WTC11 (cell line): ENCODE measurements around the gene RPH3AL. TPM values are rescaled to one million over a fixed set of nuclear protein-coding genes. Genes with fewer than 3 reads are reported as not detected.

Source experiments
- ATAC-seq: fragments of 200-7000 bp; cut with Tn5 transposase; 2 replicates; pipeline ENCODE4 v1.10.0; 2021; ENCODE audit warnings: mild to moderate bottlenecking, moderate library complexity
- CTCF ChIA-PET: fragments of 300-600 bp; sonication (Branson Sonifier 250); formaldehyde crosslinking; loops from one replicate; lab custom pipeline; 2021; ENCODE audit warnings: antibody characterized with exemption; lab: Charles Lee
- POLR2A ChIA-PET: fragments of 350-600 bp; sonication (Branson Sonifier 250); formaldehyde crosslinking; loops from one replicate; lab custom pipeline; 2021; ENCODE audit warnings: antibody characterized with exemption; lab: Charles Lee
- DNase-seq: peaks from one replicate; pipeline ENCODE4 v3.0.0; 2021; ENCODE audit warnings: low spot score
- H3K27ac Mint-ChIP-seq: 2 replicates; pipeline ENCODE4 v1.8.0; 2021; ENCODE audit warnings: mixed read lengths
- H3K27me3 Mint-ChIP-seq: 2 replicates; pipeline ENCODE4 v1.8.0; 2021; ENCODE audit warnings: low read depth, mild to moderate bottlenecking, moderate library complexity, mixed read lengths
- H3K36me3 Mint-ChIP-seq: 2 replicates; pipeline ENCODE4 v1.8.0; 2021; ENCODE audit warnings: mixed read lengths
- H3K4me1 Mint-ChIP-seq: 2 replicates; pipeline ENCODE4 v1.8.0; 2022; ENCODE audit warnings: mixed read lengths
- H3K4me3 Mint-ChIP-seq: 2 replicates; pipeline ENCODE4 v1.8.0; 2021; ENCODE audit warnings: mild to moderate bottlenecking, moderate library complexity, mixed read lengths
- H3K9me3 Mint-ChIP-seq: 2 replicates; pipeline ENCODE4 v1.8.0; 2021; ENCODE audit warnings: mixed read lengths
- ESRRA ChIP-seq: sonication (generic); formaldehyde crosslinking; IDR thresholded peaks from 2 replicates; pipeline ENCODE4 v1.8.1; 2022; ENCODE audit warnings: mild to moderate bottlenecking, missing genetic modification reagents, borderline replicate concordance
- ETV6 ChIP-seq: sonication (generic); formaldehyde crosslinking; IDR thresholded peaks from 2 replicates; pipeline ENCODE4 v1.8.1; 2022; ENCODE audit warnings: mild to moderate bottlenecking, missing genetic modification reagents
- GABPB1 ChIP-seq: sonication (generic); formaldehyde crosslinking; IDR thresholded peaks from 2 replicates; pipeline ENCODE4 v1.8.1; 2023; ENCODE audit warnings: mild to moderate bottlenecking, missing genetic modification reagents
- HMGA2 ChIP-seq: fragments of 250-450 bp; sonication (Bioruptor Pico); IDR thresholded peaks from 2 replicates; pipeline ENCODE4 v1.4.0; 2021; ENCODE audit warnings: mild to moderate bottlenecking, moderate library complexity
- NR2C2 ChIP-seq: sonication (generic); formaldehyde crosslinking; IDR thresholded peaks from 2 replicates; pipeline ENCODE4 v1.8.0; 2022; ENCODE audit warnings: mild to moderate bottlenecking, missing genetic modification reagents
- PRRX2 ChIP-seq: fragments of 250-450 bp; sonication (Bioruptor Pico); IDR thresholded peaks from 2 replicates; pipeline ENCODE4 v1.8.0; 2021; ENCODE audit warnings: mild to moderate bottlenecking
- SMAD3 ChIP-seq: sonication (generic); formaldehyde crosslinking; IDR thresholded peaks from 2 replicates; pipeline ENCODE4 v1.8.0; 2022; ENCODE audit warnings: missing genetic modification reagents, mild to moderate bottlenecking, borderline replicate concordance
- ZNF263 ChIP-seq: sonication (generic); formaldehyde crosslinking; IDR thresholded peaks from 2 replicates; pipeline ENCODE4 v1.8.1; 2022; ENCODE audit warnings: low read depth, mild to moderate bottlenecking, moderate library complexity, missing genetic modification reagents
- ZNF396 ChIP-seq: fragments of 250-450 bp; sonication (Bioruptor Pico); IDR thresholded peaks from 2 replicates; pipeline ENCODE4 v1.8.0; 2021; ENCODE audit warnings: mild to moderate bottlenecking, moderate library complexity, borderline replicate concordance
- ZNF423 ChIP-seq: fragments of 250-450 bp; sonication (Bioruptor Pico); IDR thresholded peaks from 2 replicates; pipeline ENCODE4 v2.1.2; 2022; ENCODE audit warnings: mild to moderate bottlenecking, moderate library complexity
- total RNA-seq: library from RNA; stranded (reverse); gene quantifications from 3 replicates; pipeline ENCODE4 v1.2.3, GENCODE V29; 2021
- TF ChIP-seq, protein P1 (sequence below): fragments of 250-450 bp; sonication (Bioruptor Pico); IDR thresholded peaks from 2 replicates; pipeline ENCODE4 v2.1.2; 2022; ENCODE audit warnings: mild to moderate bottlenecking, moderate library complexity
- TF ChIP-seq, protein P2 (sequence below): sonication (generic); formaldehyde crosslinking; IDR thresholded peaks from 2 replicates; pipeline ENCODE4 v1.8.1; 2023; ENCODE audit warnings: mild to moderate bottlenecking, missing genetic modification reagents, moderate library complexity
- TF ChIP-seq, protein P3 (sequence below): fragments of 250-450 bp; sonication (Bioruptor Pico); IDR thresholded peaks from 2 replicates; pipeline ENCODE4 v1.9.0; 2021; ENCODE audit warnings: moderate library complexity, mild to moderate bottlenecking, inconsistent platforms, borderline replicate concordance
- TF ChIP-seq, protein P4 (sequence below): sonication (generic); formaldehyde crosslinking; IDR thresholded peaks from 2 replicates; pipeline ENCODE4 v1.8.1; 2022; ENCODE audit warnings: mild to moderate bottlenecking, missing genetic modification reagents, moderate library complexity, borderline replicate concordance
- TF ChIP-seq, protein P5 (sequence below): sonication (generic); formaldehyde crosslinking; IDR thresholded peaks from 2 replicates; pipeline ENCODE4 v1.8.1; 2023; ENCODE audit warnings: mild to moderate bottlenecking, missing genetic modification reagents, borderline replicate concordance

RPH3AL gene
- total RNA-seq, 1 experiment from 2014 or later: 2.0 TPM

DNA sequence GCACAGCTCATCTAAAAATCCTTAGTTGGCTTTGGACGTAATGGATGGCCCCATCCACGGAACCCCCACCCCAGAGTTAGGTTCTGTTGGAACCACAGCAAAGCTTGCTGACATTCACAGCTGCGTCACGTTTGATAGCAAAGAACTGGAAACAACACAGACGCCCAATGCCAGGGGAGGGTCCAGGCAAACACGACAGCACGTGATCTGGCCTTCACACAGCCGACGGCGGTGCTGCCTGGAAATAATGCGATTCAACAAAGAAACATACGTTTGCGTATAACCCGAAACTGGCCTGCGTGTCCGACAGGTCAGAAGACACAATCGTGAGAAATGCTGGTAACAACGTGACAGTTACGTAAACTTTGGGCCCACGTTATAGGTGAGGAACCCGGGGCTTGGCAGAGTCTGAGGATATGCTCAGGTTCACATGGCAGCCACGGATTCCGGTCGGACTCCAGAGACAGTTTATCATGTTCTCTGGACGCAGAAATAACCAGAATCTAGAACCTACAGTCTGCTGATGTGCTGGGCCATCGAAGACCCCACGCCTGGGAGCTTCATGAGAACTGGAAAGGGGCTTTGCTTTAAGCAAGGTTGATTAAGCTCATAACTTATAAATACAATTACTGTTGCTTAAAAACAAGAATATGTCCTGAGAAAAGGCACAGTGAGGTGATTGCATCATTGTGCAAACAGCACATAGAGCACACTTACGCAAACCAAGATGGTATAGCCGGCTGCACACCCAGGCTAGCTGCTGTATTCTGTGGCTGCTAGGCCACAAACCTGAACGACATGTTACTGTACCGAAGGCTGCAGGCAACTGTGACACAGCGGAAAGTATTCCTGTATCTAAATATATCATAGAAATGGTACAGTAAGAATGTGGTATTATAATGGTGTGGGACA is 70.4 kb downstream of the RPH3AL start:
- Mint-ChIP-seq H3K27ac (no peak overlapping the region), H3K36me3 (no peaks in the 10 kb centered on the region; the same call in 1 of the 2 replicates), H3K9me3 (peaks cover 12% of the 10 kb centered on the region), H3K4me3 (no peak overlapping the region), H3K27me3 (peaks cover 5% of the 10 kb centered on the region), H3K4me1 (peaks cover 7% of the 10 kb centered on the region)
- TF ChIP-seq GABPB1 (CRISPR knock-in tag): peak; percentile 95
- TF ChIP-seq ETV6 (CRISPR knock-in tag): no peak
- CTCF ChIA-PET: interaction anchor here (0.7 to 1.2 kb wide), 2 partner anchors 25 to 27 kb away, joined by 3 to 4 read pairs; no protein-coding TSS in a partner anchor
- POLR2A ChIA-PET: no interaction called here
- no peak for DNase-seq
- no peak for ATAC-seq

DNA sequence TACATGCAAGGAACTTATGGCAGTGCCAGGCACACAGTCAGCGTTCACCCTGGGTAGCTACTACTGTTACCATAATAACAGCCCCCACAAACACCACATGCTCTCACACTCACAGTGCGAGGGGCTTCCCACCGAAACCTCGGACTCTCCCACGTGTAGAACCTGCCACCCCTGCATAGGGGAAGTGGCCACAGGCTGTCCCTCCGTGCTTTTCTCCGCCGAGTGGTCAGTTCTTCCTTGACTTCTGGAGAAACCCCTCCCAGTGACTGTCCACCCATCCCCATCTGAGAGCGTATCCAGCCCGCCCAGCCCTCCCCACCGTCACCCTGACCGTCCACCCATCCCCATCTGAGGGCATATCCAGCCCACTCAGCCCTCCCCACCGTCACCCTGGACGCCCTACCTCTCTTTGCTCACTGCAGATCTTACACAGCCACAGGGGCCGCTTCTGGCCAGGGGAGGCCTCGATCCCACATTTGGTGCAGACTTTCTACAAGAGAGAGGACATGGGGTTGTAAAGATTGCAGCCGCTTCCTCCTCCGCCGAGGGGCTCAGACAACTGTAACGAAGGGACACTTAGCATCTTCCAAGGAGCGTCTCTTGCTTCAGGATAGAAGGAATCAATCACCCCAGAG is 71.1 kb downstream of the RPH3AL start:
- Mint-ChIP-seq H3K4me3 (no peak overlapping the region), H3K27me3 (peaks cover 5% of the 10 kb centered on the region), H3K4me1 (peaks cover 6% of the 10 kb centered on the region), H3K9me3 (peaks cover 12% of the 10 kb centered on the region), H3K36me3 (no peaks in the 10 kb centered on the region; the same call in 1 of the 2 replicates), H3K27ac (no peak overlapping the region)
- TF ChIP-seq PRRX2 (CRISPR knock-in tag) (no peak), ESRRA (CRISPR knock-in tag) (no peak), ZNF423 (no peak), ZNF396 (no peak), ZNF263 (CRISPR knock-in tag) (no peak), NR2C2 (CRISPR knock-in tag) (no peak), HMGA2 (no peak), SMAD3 (no peak)
- TF ChIP-seq, protein P1, sequence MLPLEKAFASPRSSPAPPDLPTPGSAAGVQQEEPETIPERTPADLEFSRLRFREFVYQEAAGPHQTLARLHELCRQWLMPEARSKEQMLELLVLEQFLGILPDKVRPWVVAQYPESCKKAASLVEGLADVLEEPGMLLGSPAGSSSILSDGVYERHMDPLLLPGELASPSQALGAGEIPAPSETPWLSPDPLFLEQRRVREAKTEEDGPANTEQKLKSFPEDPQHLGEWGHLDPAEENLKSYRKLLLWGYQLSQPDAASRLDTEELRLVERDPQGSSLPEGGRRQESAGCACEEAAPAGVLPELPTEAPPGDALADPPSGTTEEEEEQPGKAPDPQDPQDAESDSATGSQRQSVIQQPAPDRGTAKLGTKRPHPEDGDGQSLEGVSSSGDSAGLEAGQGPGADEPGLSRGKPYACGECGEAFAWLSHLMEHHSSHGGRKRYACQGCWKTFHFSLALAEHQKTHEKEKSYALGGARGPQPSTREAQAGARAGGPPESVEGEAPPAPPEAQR (CRISPR knock-in tag): no peak
- TF ChIP-seq, protein P2, sequence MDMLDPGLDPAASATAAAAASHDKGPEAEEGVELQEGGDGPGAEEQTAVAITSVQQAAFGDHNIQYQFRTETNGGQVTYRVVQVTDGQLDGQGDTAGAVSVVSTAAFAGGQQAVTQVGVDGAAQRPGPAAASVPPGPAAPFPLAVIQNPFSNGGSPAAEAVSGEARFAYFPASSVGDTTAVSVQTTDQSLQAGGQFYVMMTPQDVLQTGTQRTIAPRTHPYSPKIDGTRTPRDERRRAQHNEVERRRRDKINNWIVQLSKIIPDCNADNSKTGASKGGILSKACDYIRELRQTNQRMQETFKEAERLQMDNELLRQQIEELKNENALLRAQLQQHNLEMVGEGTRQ: no peak
- TF ChIP-seq, protein P3, sequence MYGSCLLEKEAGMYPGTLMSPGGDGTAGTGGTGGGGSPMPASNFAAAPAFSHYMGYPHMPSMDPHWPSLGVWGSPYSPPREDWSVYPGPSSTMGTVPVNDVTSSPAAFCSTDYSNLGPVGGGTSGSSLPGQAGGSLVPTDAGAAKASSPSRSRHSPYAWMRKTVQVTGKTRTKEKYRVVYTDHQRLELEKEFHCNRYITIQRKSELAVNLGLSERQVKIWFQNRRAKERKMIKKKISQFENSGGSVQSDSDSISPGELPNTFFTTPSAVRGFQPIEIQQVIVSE (CRISPR knock-in tag): no peak
- TF ChIP-seq, protein P4, sequence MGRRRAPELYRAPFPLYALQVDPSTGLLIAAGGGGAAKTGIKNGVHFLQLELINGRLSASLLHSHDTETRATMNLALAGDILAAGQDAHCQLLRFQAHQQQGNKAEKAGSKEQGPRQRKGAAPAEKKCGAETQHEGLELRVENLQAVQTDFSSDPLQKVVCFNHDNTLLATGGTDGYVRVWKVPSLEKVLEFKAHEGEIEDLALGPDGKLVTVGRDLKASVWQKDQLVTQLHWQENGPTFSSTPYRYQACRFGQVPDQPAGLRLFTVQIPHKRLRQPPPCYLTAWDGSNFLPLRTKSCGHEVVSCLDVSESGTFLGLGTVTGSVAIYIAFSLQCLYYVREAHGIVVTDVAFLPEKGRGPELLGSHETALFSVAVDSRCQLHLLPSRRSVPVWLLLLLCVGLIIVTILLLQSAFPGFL: no peak
- TF ChIP-seq, protein P5, sequence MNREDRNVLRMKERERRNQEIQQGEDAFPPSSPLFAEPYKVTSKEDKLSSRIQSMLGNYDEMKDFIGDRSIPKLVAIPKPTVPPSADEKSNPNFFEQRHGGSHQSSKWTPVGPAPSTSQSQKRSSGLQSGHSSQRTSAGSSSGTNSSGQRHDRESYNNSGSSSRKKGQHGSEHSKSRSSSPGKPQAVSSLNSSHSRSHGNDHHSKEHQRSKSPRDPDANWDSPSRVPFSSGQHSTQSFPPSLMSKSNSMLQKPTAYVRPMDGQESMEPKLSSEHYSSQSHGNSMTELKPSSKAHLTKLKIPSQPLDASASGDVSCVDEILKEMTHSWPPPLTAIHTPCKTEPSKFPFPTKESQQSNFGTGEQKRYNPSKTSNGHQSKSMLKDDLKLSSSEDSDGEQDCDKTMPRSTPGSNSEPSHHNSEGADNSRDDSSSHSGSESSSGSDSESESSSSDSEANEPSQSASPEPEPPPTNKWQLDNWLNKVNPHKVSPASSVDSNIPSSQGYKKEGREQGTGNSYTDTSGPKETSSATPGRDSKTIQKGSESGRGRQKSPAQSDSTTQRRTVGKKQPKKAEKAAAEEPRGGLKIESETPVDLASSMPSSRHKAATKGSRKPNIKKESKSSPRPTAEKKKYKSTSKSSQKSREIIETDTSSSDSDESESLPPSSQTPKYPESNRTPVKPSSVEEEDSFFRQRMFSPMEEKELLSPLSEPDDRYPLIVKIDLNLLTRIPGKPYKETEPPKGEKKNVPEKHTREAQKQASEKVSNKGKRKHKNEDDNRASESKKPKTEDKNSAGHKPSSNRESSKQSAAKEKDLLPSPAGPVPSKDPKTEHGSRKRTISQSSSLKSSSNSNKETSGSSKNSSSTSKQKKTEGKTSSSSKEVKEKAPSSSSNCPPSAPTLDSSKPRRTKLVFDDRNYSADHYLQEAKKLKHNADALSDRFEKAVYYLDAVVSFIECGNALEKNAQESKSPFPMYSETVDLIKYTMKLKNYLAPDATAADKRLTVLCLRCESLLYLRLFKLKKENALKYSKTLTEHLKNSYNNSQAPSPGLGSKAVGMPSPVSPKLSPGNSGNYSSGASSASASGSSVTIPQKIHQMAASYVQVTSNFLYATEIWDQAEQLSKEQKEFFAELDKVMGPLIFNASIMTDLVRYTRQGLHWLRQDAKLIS (CRISPR knock-in tag): no peak
- CTCF ChIA-PET: no interaction called here
- POLR2A ChIA-PET: no interaction called here
- no peak for DNase-seq
- no peak for ATAC-seq
